ENCODE measurements around the gene WDR48.

DNA sequence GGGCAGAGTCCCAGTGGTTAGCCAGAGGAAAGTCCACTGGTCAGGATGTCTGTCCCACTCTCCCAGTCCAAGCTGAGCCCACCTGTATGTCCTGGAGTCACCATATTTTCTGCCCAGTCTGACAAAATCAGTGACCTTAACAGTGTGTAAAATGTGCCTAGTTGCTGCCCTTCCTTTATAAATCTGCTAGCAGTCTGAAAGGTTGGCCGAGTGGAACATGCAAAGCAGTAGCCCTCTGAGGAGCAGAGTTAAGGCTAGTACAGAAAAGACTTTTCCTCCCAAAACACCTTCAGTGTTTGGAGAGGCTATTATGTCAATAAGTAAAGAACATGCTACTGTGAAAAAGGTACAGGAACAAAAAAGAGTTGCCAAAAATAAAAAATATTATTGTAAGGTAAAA lies 71.0 kb downstream of the WDR48 start:
- TF ChIP-seq, protein P1, sequence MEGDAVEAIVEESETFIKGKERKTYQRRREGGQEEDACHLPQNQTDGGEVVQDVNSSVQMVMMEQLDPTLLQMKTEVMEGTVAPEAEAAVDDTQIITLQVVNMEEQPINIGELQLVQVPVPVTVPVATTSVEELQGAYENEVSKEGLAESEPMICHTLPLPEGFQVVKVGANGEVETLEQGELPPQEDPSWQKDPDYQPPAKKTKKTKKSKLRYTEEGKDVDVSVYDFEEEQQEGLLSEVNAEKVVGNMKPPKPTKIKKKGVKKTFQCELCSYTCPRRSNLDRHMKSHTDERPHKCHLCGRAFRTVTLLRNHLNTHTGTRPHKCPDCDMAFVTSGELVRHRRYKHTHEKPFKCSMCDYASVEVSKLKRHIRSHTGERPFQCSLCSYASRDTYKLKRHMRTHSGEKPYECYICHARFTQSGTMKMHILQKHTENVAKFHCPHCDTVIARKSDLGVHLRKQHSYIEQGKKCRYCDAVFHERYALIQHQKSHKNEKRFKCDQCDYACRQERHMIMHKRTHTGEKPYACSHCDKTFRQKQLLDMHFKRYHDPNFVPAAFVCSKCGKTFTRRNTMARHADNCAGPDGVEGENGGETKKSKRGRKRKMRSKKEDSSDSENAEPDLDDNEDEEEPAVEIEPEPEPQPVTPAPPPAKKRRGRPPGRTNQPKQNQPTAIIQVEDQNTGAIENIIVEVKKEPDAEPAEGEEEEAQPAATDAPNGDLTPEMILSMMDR (IDR thresholded peaks at IDR 0.05) = no peak
- TF ChIP-seq POLR2A (IDR thresholded peaks at IDR 0.05) (no peak), EP300 (IDR thresholded peaks at IDR 0.05) (no peak)
